Measurements from ENCODE around the gene PLEKHM2.

Gene PLEKHM2

GRCh38 chr1:15702722-15703550 lies 18.8 kb downstream of the PLEKHM2 start:
- DNase-seq, result no peak

DNA sequence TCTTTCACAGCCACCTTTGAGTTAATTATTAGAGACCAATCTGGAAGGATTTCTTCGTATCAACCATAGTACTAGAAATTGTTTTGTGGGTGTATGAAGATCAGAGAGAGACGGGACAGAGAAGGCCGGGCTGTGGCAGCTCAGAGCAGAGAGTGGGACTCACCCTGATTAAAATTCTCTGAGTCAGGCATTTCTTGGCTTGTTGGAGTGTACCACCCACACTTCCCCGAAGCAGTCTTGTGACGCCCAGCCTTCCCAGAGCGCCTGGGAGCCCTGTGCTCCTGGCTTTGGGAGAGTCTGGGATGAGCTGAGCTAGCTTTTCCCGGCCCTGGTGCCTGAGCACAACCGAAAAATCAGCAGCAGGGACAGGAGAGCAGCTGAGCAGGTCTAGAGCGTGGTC lies 19.4 kb downstream of the PLEKHM2 start:
- no peak for DNase-seq

GRCh38 chr1:15704526-15705183 lies 20.5 kb downstream of the PLEKHM2 start:
- DNase-seq, result no peak

- DNase-seq, result no peak
Observed at GRCh38 chr1:15705184-15705566, 21.1 kb downstream of the PLEKHM2 start.

DNA sequence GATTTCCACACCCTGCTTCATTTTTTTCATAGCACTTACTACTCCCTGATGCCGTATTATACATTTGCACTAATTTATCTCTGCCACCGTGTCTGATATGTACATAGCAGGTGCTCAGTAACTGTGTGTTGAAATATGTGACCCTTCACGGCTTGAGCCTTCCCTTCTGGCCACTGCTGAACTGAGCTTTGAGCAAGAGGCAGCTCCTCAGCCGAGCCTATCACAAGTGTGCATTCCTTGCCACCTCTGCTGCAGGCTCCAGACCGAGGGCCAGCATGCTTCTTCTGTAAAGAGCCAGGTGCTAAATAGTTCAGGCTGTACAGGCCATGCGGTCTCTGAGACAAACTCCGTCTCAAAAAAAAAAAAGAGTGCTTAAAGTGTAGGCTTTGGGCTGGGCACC lies 22.6 kb downstream of the PLEKHM2 start:
- DNase-seq, result no peak

DNA sequence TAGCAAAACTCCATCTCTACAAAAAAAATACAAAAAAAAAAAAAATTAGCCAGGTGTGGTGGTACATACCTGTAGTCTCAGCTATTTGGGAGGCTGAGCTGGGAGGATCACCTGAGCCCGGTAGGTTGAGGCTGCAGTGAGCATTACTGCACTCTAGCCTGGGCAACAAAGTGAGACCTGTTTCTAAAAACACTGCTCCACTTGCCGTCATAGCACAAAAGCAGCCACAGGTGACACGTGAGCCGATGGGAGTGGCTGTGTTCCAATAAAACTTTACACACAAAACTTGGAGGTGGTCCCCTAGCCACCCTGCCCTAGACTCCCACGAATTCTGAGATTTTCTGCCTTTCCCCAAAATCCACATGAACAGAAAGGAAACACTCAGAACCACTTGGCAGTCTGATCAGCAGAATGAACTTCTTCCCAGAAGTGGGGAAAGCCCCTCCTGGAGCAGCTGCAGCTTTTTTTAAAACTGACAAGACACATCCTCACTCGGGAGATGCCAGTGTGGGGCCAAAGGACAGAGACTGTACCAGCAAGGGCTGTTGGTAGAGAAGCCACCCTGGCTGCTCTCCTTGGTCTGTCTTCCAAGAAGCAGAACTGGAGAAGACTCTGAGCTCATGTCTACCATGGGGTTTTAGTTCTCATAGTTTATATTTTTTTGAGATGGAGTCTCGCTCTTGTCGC lies 23.3 kb downstream of the PLEKHM2 start:
- DNase-seq, result no peak

DNA sequence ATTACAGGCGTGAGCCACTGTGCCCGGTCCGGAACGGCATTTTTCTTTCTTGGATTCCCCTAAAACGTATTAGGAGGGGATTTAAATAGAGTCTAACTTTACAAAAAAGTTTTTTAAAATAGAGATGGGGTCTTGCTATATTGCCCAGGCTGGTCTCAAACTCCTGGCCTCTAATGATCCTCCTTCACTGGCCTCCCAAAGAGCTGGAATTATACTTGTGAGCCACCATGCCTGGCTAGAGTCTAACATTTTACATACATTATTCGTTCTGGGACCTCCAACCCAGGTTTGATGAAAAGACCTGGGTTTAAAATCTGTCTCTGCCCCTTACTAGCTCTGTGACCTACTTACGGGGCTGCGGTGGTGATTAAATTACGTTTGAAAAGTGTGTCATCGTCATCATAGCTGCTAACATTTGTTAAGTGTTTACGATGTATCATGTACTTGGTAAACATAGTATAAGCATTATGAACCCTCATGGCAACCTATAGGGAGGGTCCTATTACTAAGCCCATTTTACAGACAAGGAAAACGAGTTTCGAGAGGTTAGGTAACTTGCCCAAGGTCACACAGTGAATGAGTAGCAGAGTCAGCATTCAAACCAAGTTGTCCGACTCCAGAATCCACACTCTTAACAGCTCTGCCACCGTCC lies 24.5 kb downstream of the PLEKHM2 start:
- no peak for DNase-seq

GRCh38 chr1:15709226-15709625 lies 25.1 kb downstream of the PLEKHM2 start:
- DNase-seq, result no peak

- no peak for DNase-seq
Observed at GRCh38 chr1:15712168-15712567, 28.0 kb downstream of the PLEKHM2 start.

GRCh38 chr1:15714406-15715136 lies 30.5 kb downstream of the PLEKHM2 start:
- no peak for DNase-seq

DNA sequence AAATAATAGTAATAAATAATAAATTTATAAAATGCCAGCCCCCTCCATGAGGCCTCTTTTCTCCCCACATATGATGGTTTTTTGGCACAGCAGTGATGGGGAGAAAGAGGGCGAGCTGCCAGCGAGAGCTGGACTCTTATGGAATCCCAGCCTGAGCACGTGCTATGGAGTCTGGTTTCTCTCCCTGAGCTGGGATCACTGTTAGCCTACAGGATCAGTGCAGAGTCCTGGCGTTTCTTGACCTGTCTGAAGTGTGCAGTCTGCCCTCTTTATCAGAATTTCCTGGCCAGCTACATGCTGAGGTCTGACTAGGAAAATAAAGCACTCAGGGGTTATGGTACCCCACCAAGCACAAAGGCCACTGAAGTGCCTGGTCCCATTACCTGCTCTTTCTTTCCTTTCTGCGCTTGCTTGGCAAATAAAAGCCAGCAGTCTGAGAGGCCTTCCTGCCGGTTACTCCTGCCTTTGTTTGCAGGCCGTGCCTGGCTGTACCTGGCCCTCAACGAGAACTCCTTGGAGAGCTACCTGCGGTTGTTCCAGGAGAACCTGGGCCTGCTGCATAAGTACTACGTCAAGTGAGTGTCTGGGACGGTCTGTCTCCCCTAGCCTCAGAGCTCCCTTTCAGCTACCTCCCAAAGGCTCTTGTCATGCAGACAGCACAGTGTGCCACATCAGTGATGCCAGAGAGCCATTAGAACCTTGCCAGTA lies 33.5 kb downstream of the PLEKHM2 start:
- no peak for DNase-seq

DNA sequence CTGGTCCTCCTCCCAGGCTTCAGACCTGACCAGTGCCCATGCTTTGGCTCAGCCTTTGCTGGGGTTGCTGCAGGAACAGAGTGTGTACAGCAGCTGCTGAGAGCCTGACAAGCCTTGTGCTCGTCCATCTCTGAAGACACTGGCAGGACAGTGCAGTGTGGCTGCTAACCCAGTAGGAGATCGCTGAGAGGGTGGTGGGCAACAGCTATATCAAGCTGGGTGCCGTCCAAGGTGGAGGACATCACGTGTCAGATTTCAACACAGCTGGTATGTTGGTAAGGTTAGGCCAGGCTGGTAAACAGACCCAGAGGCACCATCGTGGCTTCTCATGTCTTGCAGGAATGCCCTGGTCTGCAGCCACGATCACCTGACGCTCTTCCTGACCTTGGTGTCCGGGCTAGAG lies 34.1 kb downstream of the PLEKHM2 start:
- no peak for DNase-seq

GRCh38 chr1:15719381-15720120 lies 35.4 kb downstream of the PLEKHM2 start:
- DNase-seq, result no peak

DNA sequence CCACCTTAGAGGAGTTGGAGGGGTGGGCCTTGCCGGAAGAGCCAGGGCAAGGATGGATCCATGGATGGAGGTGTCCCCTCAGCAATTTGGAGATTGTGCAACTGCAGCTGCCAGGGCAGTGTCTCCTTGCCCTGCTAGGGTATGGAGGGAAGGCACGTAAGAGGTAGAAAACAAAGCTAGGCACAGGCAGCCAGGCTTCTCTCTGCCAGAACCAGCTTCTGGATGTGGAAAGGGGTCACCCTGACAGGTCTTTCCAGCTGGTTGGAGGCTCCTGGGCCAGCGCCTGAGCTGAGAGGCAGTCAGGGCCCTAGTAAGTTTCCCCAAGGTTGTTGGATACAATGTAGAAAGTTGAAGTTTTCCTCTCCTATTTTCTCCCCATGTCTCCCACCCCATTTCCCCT lies 36.7 kb downstream of the PLEKHM2 start:
- DNase-seq, result no peak

DNA sequence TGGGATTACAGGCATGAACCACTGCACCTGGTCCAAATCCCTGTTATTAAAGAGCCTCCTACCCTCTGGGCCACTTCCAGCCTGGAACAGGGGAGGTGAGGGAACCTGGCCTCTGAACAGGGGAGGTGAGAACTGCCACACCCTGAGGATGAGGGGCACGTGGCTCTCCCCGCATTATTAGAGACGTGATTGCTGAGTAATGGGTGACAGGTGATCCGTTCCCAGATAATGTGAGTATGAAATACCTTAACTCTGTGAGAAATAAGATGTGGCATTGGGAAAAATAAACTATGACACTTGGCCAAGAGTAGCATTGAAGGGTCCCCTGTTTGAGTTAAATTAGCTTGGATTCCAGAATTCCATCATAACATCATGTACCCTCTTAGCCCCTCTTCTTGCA lies 38.3 kb downstream of the PLEKHM2 start:
- DNase-seq, result no peak

- no peak for DNase-seq
Observed at GRCh38 chr1:15722836-15723532, 38.9 kb downstream of the PLEKHM2 start.

DNA sequence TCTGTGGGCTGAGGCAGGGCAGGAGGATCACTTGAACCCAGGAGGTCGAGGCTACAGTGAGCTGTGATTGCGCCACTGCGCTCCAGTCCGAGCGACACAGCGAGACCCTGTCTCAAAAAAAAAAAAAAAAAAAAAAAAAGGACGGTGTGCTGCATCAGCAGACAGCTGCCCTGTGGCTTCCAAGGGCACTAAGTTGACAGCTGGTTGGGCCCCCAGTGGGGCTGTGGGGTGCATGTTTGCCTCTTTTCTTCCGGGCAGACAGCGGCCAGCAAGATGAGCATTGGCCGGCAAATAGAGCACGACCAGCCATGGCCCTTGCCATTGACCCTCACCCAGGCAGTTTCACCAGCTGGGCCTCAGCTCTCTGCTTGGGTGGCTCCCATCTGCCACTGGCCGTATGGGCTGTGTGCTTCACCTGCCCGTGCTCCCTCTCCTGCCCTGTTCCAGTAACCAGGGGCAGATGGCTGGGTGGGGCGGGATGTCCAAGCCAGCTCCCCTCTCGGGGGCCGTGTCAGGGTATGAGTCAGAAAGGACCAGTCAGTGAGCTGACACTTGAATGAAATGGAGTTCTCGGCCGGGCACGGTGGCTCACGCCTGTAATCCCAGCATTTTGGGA lies 39.6 kb downstream of the PLEKHM2 start:
- no peak for DNase-seq

DNA sequence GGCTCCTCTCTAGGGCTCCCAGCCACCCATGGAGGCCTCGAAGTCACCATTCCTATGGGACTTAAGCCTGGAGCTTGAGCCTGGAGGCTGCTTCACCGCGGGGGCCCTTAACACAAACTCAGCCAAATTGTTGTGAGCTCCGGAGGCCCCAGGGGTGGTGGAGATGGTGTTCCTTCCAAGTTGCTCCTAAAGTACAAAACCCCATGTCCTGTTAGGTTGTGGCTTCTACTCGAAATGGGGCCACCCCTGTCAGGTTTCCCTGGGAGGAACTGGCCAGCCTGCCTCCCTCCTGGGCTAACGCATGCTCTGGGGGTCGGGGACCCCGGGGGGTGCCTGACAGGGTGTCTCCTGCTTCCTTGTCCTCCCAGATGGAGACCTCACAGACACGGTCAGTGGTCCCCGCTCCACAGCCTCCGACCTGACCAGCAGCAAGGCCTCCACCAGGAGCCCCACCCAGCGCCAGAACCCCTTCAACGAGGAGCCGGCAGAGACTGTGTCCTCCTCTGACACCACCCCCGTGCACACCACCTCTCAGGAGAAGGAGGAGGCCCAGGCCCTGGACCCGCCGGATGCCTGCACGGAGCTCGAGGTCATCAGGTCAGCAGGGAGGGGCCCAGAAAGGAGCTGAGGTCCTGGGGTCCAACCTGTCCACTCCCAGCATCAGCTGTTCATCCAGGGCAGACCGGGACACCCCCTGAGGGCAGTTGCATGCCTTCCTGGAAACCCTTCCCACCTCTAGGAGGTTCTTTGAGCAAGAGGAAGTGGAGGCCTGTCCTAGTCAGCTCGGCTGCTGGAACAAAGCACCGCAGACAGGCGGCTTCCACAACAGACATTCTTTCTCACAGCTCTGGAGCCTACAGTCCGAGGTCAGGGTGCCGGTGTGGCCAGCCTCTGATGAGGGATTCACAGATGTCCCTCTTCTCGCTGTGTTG lies 41.1 kb downstream of the PLEKHM2 start:
- no peak for DNase-seq

- no peak for DNase-seq
Observed at GRCh38 chr1:15726508-15726907, 42.4 kb downstream of the PLEKHM2 start.

All from activated CD4-positive, alpha-beta T cell treated with anti-CD3 and anti-CD28 coated beads, Interleukin-2, amount 50 U/mL, for 4 hours (primary cell).